Measurements from ENCODE around the gene GDF9.
A peak's percentile ranks its signal among the peaks of the same experiment; 100 is the strongest.

Gene GDF9, protein sequence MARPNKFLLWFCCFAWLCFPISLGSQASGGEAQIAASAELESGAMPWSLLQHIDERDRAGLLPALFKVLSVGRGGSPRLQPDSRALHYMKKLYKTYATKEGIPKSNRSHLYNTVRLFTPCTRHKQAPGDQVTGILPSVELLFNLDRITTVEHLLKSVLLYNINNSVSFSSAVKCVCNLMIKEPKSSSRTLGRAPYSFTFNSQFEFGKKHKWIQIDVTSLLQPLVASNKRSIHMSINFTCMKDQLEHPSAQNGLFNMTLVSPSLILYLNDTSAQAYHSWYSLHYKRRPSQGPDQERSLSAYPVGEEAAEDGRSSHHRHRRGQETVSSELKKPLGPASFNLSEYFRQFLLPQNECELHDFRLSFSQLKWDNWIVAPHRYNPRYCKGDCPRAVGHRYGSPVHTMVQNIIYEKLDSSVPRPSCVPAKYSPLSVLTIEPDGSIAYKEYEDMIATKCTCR

DNA sequence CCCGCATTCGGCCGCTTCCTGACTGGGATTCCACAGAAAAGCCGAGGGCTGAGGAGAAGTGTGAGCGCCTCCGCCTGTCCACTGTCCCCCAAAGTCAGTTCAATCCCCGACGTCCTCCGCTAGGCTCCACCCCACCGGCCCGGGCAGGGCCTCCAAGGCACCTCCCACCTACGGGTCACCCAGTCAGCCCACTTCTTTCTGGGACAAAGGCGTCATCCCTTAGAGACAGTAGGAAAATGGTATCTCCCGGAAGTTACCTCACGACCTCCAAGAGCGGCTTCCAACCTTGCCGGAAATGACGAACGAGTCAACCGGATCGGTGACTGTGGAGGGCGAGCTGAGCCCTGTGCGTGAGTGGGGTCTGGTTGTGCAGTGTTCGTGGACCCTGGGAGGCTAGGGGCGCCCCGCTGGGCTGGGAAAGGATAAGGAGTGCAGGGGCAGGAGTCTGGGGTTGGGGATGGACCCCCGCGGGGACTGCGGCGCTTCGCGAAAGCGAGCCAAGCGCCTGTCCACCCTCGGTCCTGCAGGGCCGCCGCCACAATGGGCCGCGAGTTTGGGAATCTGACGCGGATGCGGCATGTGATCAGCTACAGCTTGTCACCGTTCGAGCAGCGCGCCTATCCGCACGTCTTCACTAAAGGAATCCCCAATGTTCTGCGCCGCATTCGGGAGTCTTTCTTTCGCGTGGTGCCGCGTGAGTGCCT lies at the start of gene GDF9, which contains the start of gene UQCRQ:
Gene GDF9 (minus strand): TSS at position 128 of the 704 bp plus-strand sequence. CDS start 1,936 bp downstream, outside the sequence.
Gene UQCRQ (plus strand): TSS at position 301 of the 704 bp plus-strand sequence. CDS start 240 bp downstream, at position 541.
- peak; percentile 98 for DNase-seq

GRCh38 chr5:132915681-132916080 lies 49.4 kb upstream of the GDF9 start:
- no peak for DNase-seq

DNA sequence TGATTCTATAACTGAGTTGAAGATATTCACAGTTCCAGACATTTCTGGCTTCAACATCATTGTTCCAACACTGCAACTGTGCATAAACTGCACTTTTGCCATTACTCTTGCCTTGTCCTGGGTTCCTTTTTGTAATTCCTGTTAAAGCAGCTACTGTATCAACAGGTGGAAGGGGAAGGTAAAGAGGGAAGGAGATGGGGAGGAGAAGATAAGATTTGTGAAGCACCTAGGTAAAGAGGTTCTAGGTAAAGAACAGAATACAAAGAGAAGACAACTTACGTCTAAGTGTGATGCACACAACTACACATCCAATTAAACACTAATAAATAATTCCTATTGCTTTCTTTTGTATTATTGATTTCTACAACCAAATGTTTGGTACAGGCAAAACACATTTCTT lies 43.4 kb upstream of the GDF9 start:
- no peak for DNase-seq

DNA sequence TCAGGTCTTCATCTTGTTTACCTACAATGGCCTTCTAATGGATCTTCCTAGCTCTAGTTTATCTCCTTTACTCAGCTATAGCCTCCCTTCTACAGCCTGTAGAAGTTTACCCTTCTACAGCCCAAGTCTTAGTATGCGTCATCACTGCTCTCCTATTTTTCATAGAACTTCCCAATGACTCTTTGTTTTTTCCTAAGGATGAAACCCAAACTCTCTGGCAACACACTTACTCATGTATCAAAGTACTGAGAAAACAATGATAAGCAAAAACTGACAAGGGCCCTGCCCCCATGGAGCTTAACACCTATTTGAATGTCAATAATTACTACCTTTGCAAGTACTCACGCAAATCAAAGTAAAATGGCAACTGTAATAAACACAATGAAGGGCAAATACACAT lies 40.9 kb upstream of the GDF9 start:
- DNase-seq, result no peak

DNA sequence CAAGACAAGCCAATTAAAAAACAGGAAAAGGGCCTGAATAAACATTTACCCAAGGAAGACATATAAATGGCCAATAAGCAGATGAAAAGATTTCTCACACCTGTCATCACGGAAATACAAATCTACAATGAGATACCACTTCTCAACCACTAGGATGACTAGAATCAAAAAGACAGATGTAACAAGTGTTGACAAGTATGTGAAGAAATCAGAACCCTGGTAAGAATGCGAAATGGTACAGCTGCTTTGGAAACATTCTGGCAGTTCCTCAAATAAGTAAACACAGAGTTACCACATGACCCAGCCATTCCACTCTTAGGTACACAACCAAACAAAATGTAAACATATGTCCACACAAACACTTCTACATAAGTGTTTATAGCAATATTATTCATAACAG lies 39.7 kb upstream of the GDF9 start:
- DNase-seq, result no peak

GRCh38 chr5:132901730-132902129 lies 35.5 kb upstream of the GDF9 start:
- DNase-seq, result no peak

DNA sequence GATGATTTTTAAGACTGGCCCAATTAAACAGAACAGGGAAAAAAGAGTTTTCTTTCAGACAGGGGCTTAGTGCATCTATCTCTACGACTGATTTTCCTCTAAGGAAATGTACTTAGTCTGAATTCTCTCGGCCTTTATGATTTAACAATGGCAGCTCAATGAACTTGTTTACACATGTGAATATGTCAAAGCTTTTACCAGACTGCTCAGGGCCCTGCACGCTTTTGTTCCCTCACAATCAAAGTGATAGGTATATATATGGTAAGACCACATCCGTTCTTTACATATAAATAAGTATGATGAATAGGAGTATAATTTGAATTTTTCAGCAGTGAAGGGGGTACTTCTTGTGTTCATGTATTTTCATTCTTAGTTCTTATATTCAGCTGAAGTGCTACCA lies 34.8 kb upstream of the GDF9 start:
- DNase-seq, result no peak

DNA sequence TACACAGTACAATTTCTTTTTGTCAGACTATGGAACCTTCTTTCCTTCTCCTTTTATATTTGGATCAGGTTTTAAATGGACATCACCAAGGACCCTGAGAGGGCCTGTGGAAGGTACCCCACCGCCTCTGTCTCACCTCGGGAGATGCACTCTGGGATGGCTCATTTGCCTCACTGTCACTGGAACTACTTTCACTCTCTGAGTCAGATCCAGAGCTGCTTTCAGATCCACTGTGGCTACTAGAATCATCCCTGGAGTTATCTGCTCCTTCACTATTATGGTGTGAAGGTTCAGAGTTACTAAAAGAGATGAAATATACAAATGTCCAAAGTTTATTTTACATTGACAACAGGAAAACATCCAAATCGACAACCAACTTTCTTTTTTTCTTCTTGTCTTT lies 31.8 kb upstream of the GDF9 start:
- no peak for DNase-seq

- no peak for DNase-seq
Measured at GRCh38 chr5:132896685-132897084, 30.4 kb upstream of the GDF9 start.

- no peak for DNase-seq
Measured at GRCh38 chr5:132895719-132896305, 29.5 kb upstream of the GDF9 start.

- no peak for DNase-seq
Measured at GRCh38 chr5:132890817-132891216, 24.5 kb upstream of the GDF9 start.

DNA sequence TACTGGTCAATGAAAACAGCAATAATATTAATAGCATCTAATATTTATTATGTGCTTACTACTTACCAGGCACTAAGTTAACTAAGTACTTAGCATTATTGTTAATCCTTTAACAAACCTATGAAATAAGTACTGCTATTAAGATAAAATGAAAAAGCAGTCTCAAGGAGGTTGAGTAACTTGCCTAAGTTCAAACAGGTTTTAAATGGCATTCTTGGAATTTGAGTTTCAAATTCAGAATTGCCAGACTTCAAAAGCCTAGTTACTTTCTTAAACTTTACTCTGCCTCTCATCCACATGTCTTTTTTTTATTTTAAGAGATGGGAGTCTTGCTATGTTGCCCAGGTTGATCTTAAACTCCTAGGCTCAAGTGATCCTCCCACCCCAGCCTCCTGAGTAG lies 23.2 kb upstream of the GDF9 start:
- DNase-seq, result no peak

GRCh38 chr5:132887283-132887682 lies 21.0 kb upstream of the GDF9 start:
- no peak for DNase-seq

GRCh38 chr5:132886064-132886823 lies 20.0 kb upstream of the GDF9 start:
- DNase-seq, result no peak

GRCh38 chr5:132884548-132884947 lies 18.3 kb upstream of the GDF9 start:
- no peak for DNase-seq

- peak; percentile 2 for DNase-seq
Measured at GRCh38 chr5:132883261-132883834, 17.1 kb upstream of the GDF9 start.

GRCh38 chr5:132877938-132878337 lies 11.7 kb upstream of the GDF9 start:
- no peak for DNase-seq

- DNase-seq, result no peak
Measured at GRCh38 chr5:132877466-132877865, 11.2 kb upstream of the GDF9 start.

- no peak for DNase-seq
Measured at GRCh38 chr5:132876020-132876759, 9.9 kb upstream of the GDF9 start.

DNA sequence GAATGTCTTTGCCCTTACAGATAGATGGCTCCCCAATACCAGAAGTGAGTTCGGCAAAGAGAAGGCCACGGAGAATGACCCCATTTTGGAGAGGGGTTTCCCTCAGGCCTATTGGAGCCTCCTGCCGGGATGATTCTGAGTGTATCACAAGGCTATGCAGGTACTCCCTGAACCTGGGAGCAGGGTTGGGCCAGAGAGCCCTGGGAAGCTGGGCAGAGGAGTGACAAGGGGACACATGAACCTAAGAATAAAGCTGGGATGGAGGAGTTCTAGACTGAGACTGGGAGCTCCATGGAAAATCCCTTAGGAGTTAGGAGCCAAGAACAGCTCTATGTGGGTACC lies 7.6 kb upstream of the GDF9 start:
- DNase-seq, result no peak

GRCh38 chr5:132873119-132873929 lies 7.1 kb upstream of the GDF9 start, which contains the start of gene LEAP2:
LEAP2 (plus strand) TSS chr5:132873668; CDS start chr5:132873695, 27 bp downstream.
- peak; percentile 32 for DNase-seq
